Measurements from ENCODE around the gene HS6ST2. TPM values are rescaled to one million over a fixed set of nuclear protein-coding genes. Genes with fewer than 3 reads are reported as not detected.

The HS6ST2 gene
- total and polyA plus RNA-seq, 9 of the 15 experiments (the other 6 are each of a cell fraction or from before 2014, with no cell fraction given) = not detected

GRCh38 chrX:132810488-132810887 is 147.9 kb downstream of the HS6ST2 start (continued):
- no peak for TF ChIP-seq YY1 (IDR thresholded peaks at IDR 0.05; ENCODE audit: borderline replicate concordance in 1 of 3, control insufficient read depth in 1 of 3, extremely low read depth in 1 of 3, insufficient read depth in 3 of 3, insufficient read length in 1 of 3, insufficient replicate concordance in 2 of 3, low read depth in 1 of 3, low read length in 2 of 3)
- no peak for TF ChIP-seq KLF1 (tag; IDR thresholded peaks at IDR 0.05)
- no peak for TF ChIP-seq HSF4 (CRISPR knock-in tag; IDR thresholded peaks at IDR 0.05; ENCODE audit: borderline replicate concordance)
- no peak for TF ChIP-seq CBX8 (IDR thresholded peaks at IDR 0.05; ENCODE audit: borderline replicate concordance, extremely low read depth, low read depth, low read length, poor library complexity, severe bottlenecking)
- TF ChIP-seq ZBTB9 (CRISPR knock-in tag; IDR thresholded peaks at IDR 0.05) = no peak
- no peak for TF ChIP-seq SMAD2 (IDR thresholded peaks at IDR 0.05; ENCODE audit: low read depth, low read length)
- TF ChIP-seq KDM5B (IDR thresholded peaks at IDR 0.05; ENCODE audit: insufficient replicate concordance, low read depth, low read length) = no peak

- intact Hi-C loops (cut with micrococcal nuclease) = no loop called here
- no TSS peak for BruUV-seq (replicated peaks)
- Histone ChIP-seq H3K9me1 (ENCODE audit: control insufficient read depth, insufficient read depth, low read length) (no peaks in the 10 kb centered on the region), H3K4me2 (ENCODE audit: insufficient read depth, low read length) (no peak overlapping the region), H3K79me2 (ENCODE audit: control insufficient read depth, insufficient read depth, low read length) (no peaks in the 10 kb centered on the region), H3K36me3 (ENCODE audit: control insufficient read depth, insufficient read depth, low read length) (no peaks in the 10 kb centered on the region), H3K4me1 (replicated peaks in 1 of 2; ENCODE audit: control insufficient read depth in 2 of 2, insufficient read depth in 2 of 2, low read length in 2 of 2) (no peaks in the 10 kb centered on the region), H3K9ac (ENCODE audit: insufficient read depth in 1 of 2, low read depth in 2 of 2, low read length in 2 of 2) (no peak overlapping the region), H3K4me3 (no peak overlapping the region), H3K27ac (ENCODE audit: extremely low read depth, low read depth, low read length) (no peak overlapping the region), H3K27me3 (ENCODE audit: control insufficient read depth in 2 of 2, insufficient read depth in 2 of 2, low read length in 2 of 2) (no peaks in the 10 kb centered on the region), H4K20me1 (replicated peaks; ENCODE audit: control insufficient read depth, insufficient read depth, low read length) (no peaks in the 10 kb centered on the region), H2AFZ (ENCODE audit: low read depth, low read length) (no peak overlapping the region), H3K9me3 (replicated peaks; ENCODE audit: control insufficient read depth, insufficient read depth, low read depth, low read length) (no peaks in the 10 kb centered on the region)
- ATAC-seq = no peak
- DNase-seq (ENCODE audit: extremely low read depth in 1 of 4, low spot score in 3 of 4) = no peak
- WGBS (ENCODE audit: insufficient coverage, low coverage, missing lambda C conversion rate) = 0% methylated on average over 2 of the region's 2 CpGs
- POLR2A ChIA-PET = no interaction called here
- CTCF ChIA-PET (ENCODE audit: low intra/inter-chr PET ratio) = no interaction called here
- in situ Hi-C loops (cut with MboI) = no loop called here
- TF ChIP-seq CCNT2 (IDR thresholded peaks at IDR 0.05; ENCODE audit: borderline replicate concordance, extremely low read depth, insufficient read length, low read depth, low read length) = no peak
- no peak for FAIRE-seq
Observed at GRCh38 chrX:132809581-132809980, 148.8 kb downstream of the HS6ST2 start.

Data from K562 (cell line).